Measurements from ENCODE around the gene RNF166. TPM values are rescaled to one million over a fixed set of nuclear protein-coding genes. Genes with fewer than 3 reads are reported as not detected.

Gene RNF166
- total RNA-seq, 1 donor from 2014 or later = 74.2 TPM

GRCh38 chr16:88727871-88728270, 21.7 kb upstream of the RNF166 start:
- Mint-ChIP-seq H3K27me3 (ENCODE audit: unreplicated experiment) (peaks cover 16% of the 10 kb centered on the region), H3K4me3 (ENCODE audit: unreplicated experiment) (no peak overlapping the region), H3K4me1 (ENCODE audit: unreplicated experiment) (no peaks in the 10 kb centered on the region), H3K36me3 (ENCODE audit: low read depth, unreplicated experiment) (peaks cover 10% of the 10 kb centered on the region), H3K27ac (ENCODE audit: unreplicated experiment) (no peak overlapping the region), H3K9me3 (ENCODE audit: unreplicated experiment) (no peaks in the 10 kb centered on the region)
- no peak for DNase-seq (ENCODE audit: low spot score)
- no peak for TF ChIP-seq CTCF (IDR thresholded peaks at IDR 0.05; ENCODE audit: unreplicated experiment)

GRCh38 chr16:88726981-88727380, 20.8 kb upstream of the RNF166 start:
- DNase-seq (ENCODE audit: low spot score) = no peak
- Mint-ChIP-seq H3K36me3 (ENCODE audit: low read depth, unreplicated experiment) (peaks cover 10% of the 10 kb centered on the region), H3K9me3 (ENCODE audit: unreplicated experiment) (no peaks in the 10 kb centered on the region), H3K4me3 (ENCODE audit: unreplicated experiment) (no peak overlapping the region), H3K4me1 (ENCODE audit: unreplicated experiment) (no peaks in the 10 kb centered on the region), H3K27me3 (ENCODE audit: unreplicated experiment) (peaks cover 16% of the 10 kb centered on the region), H3K27ac (ENCODE audit: unreplicated experiment) (no peak overlapping the region)
- no peak for TF ChIP-seq CTCF (IDR thresholded peaks at IDR 0.05; ENCODE audit: unreplicated experiment)

- Mint-ChIP-seq H3K36me3 (ENCODE audit: low read depth, unreplicated experiment) (peaks cover 10% of the 10 kb centered on the region), H3K4me3 (ENCODE audit: unreplicated experiment) (no peak overlapping the region), H3K4me1 (ENCODE audit: unreplicated experiment) (no peaks in the 10 kb centered on the region), H3K27me3 (ENCODE audit: unreplicated experiment) (peaks cover 12% of the 10 kb centered on the region), H3K9me3 (ENCODE audit: unreplicated experiment) (no peaks in the 10 kb centered on the region), H3K27ac (ENCODE audit: unreplicated experiment) (no peak overlapping the region)
- TF ChIP-seq CTCF (IDR thresholded peaks at IDR 0.05; ENCODE audit: unreplicated experiment) = no peak
- no peak for DNase-seq (ENCODE audit: low spot score)
Observed at GRCh38 chr16:88726408-88726749, 20.2 kb upstream of the RNF166 start.

- Mint-ChIP-seq H3K4me3 (ENCODE audit: unreplicated experiment) (no peak overlapping the region), H3K36me3 (ENCODE audit: low read depth, unreplicated experiment) (peaks cover 5% of the 10 kb centered on the region), H3K9me3 (ENCODE audit: unreplicated experiment) (no peaks in the 10 kb centered on the region), H3K27me3 (ENCODE audit: unreplicated experiment) (peaks cover 12% of the 10 kb centered on the region), H3K4me1 (ENCODE audit: unreplicated experiment) (no peaks in the 10 kb centered on the region), H3K27ac (ENCODE audit: unreplicated experiment) (no peak overlapping the region)
- no peak for TF ChIP-seq CTCF (IDR thresholded peaks at IDR 0.05; ENCODE audit: unreplicated experiment)
- DNase-seq (ENCODE audit: low spot score) = no peak
Observed at GRCh38 chr16:88725609-88726407, 19.6 kb upstream of the RNF166 start.

GRCh38 chr16:88724855-88725555, 18.8 kb upstream of the RNF166 start:
- H3K4me3 Mint-ChIP-seq (ENCODE audit: unreplicated experiment) = peak overlapping the region; percentile 65
- no peak for DNase-seq (ENCODE audit: low spot score)
- no peak overlapping the region for H3K27ac Mint-ChIP-seq (ENCODE audit: unreplicated experiment)
- no peaks in the 10 kb centered on the region for H3K4me1 Mint-ChIP-seq (ENCODE audit: unreplicated experiment)
- H3K9me3 Mint-ChIP-seq (ENCODE audit: unreplicated experiment) = no peaks in the 10 kb centered on the region
- H3K36me3 Mint-ChIP-seq (ENCODE audit: low read depth, unreplicated experiment) = peaks cover 7% of the 10 kb centered on the region
- TF ChIP-seq CTCF (IDR thresholded peaks at IDR 0.05; ENCODE audit: unreplicated experiment) = no peak
- peaks cover 13% of the 10 kb centered on the region for H3K27me3 Mint-ChIP-seq (ENCODE audit: unreplicated experiment)
